B cell (primary cell): ENCODE data around the gene EHD1. TPM values are rescaled to one million over a fixed set of nuclear protein-coding genes. Genes with fewer than 3 reads are reported as not detected.
A peak's percentile ranks its signal among the peaks of the same experiment; 100 is the strongest.

Source experiments
- ATAC-seq: fragments of 200-7000 bp; cut with Tn5 transposase; one replicate; pipeline ENCODE4 v1.10.0; 2021; ENCODE audit warnings: low read depth, mild to moderate bottlenecking, moderate number of reproducible peaks, moderate library complexity
- CTCF ChIA-PET: fragments of 350-600 bp; sonication (Branson Sonifier 250); formaldehyde crosslinking; loops from one replicate; lab custom pipeline; 2021; ENCODE audit warnings: antibody characterized with exemption, inconsistent platforms; lab: Charles Lee
- POLR2A ChIA-PET: fragments of 350-600 bp; sonication (Branson Sonifier 250); formaldehyde crosslinking; loops from one replicate; lab custom pipeline; 2021; ENCODE audit warnings: antibody characterized with exemption; lab: Charles Lee
- DNase-seq: peaks from one replicate; pipeline ENCODE4 v3.0.0; 2013
- H2AFZ ChIP-seq: 2 replicates; pipeline ENCODE4 v1.6.1; 2012; ENCODE audit warnings: mild to moderate bottlenecking, low read depth, low read length; ENCODE audit not compliant: insufficient read depth, poor library complexity, severe bottlenecking
- H3K27ac ChIP-seq, 2 donors: 1 replicate in 1 of 2; 2 replicates in 1 of 2; pipeline ENCODE4 v1.5.1; 2012 to 2013; ENCODE audit warnings: low read length in 2 of 2, mild to moderate bottlenecking in 2 of 2, moderate library complexity in 1 of 2
- H3K27me3 ChIP-seq, 4 experiments: fragments of 200-600 bp in 1 of 4; sonication (generic) in 1 of 4; replicated peaks in 1 of 4; 1 replicate in 2 of 4; 2 replicates in 2 of 4; pipeline versions ENCODE4 v1.6.1 to v1.7.0; 2013 to 2016; ENCODE audit warnings: low read length in 3 of 4, mild to moderate bottlenecking in 2 of 4, mixed read lengths in 1 of 4, moderate library complexity in 1 of 4; ENCODE audit not compliant: insufficient read depth in 4 of 4, control insufficient read depth in 3 of 4; ENCODE audit errors: control extremely low read depth in 1 of 4
- H3K36me3 ChIP-seq, 2 experiments: replicated peaks in 1 of 2; 1 replicate in 1 of 2; 2 replicates in 1 of 2; pipeline versions ENCODE4 v1.6.1 to v1.7.1; 2013; ENCODE audit warnings: low read length in 1 of 2; ENCODE audit not compliant: insufficient read depth in 2 of 2, control insufficient read depth in 1 of 2; ENCODE audit errors: control extremely low read depth in 1 of 2, extremely low read depth in 1 of 2
- H3K4me1 ChIP-seq, 2 donors: fragments of 200-600 bp in 1 of 2; sonication (generic) in 1 of 2; 1 replicate in 1 of 2; 2 replicates in 1 of 2; pipeline versions ENCODE4 v1.5.1 to v1.6.1; 2013 to 2017; ENCODE audit warnings: low read length in 2 of 2; ENCODE audit not compliant: control insufficient read depth in 2 of 2, insufficient read depth in 2 of 2
- H3K4me2 ChIP-seq: replicated peaks from 2 replicates; pipeline ENCODE3; 2012; ENCODE audit warnings: mild to moderate bottlenecking, low read depth, low read length; ENCODE audit not compliant: poor library complexity, severe bottlenecking
- H3K4me3 ChIP-seq, 5 experiments: fragments of 200-600 bp in 1 of 5; sonication (generic) in 1 of 5; 1 replicate in 3 of 5; 2 replicates in 2 of 5; pipeline versions ENCODE4 v1.5.1 to v1.7.0; 2011 to 2016; ENCODE audit warnings: low read length in 4 of 5, mild to moderate bottlenecking in 4 of 5, low read depth in 2 of 5, control low read depth in 1 of 5, moderate library complexity in 1 of 5; ENCODE audit not compliant: insufficient read depth in 1 of 5; ENCODE audit errors: control extremely low read depth in 1 of 5, extremely low read depth in 1 of 5
- H3K79me2 ChIP-seq: fragments of 200-600 bp; sonication (generic); one replicate; pipeline ENCODE4 v1.6.0; 2016; ENCODE audit warnings: low read length; ENCODE audit not compliant: control insufficient read depth, insufficient read depth
- H3K9ac ChIP-seq: fragments of 200-600 bp; sonication (generic); 2 replicates; pipeline ENCODE4 v1.6.1; 2017; ENCODE audit warnings: mild to moderate bottlenecking, low read length, moderate library complexity
- H3K9me3 ChIP-seq, 3 donors: one replicate each; pipeline versions ENCODE4 v1.6.1 to v1.7.1; 2013; ENCODE audit warnings: low read length in 2 of 3; ENCODE audit not compliant: control insufficient read depth in 2 of 3, insufficient read depth in 1 of 3; ENCODE audit errors: control extremely low read depth in 1 of 3
- H4K20me1 ChIP-seq: 2 replicates; pipeline ENCODE4 v1.6.0; 2012; ENCODE audit warnings: mild to moderate bottlenecking, low read length; ENCODE audit not compliant: insufficient read depth, control insufficient read depth, poor library complexity, severe bottlenecking
- H3K27ac Mint-ChIP-seq: one replicate; pipeline ENCODE4 v1.8.0; 2021; ENCODE audit warnings: mixed read lengths
- H3K27me3 Mint-ChIP-seq: one replicate; pipeline ENCODE4 v1.8.0; 2021; ENCODE audit warnings: mixed read lengths
- H3K4me1 Mint-ChIP-seq: one replicate; pipeline ENCODE4 v1.8.0; 2021; ENCODE audit warnings: mixed read lengths
- H3K4me3 Mint-ChIP-seq: one replicate; pipeline ENCODE4 v1.8.0; 2021; ENCODE audit warnings: mixed read lengths
- H3K9me3 Mint-ChIP-seq: one replicate; pipeline ENCODE4 v1.8.0; 2022; ENCODE audit warnings: mixed read lengths; ENCODE audit not compliant: insufficient read depth
- CTCF ChIP-seq: fragments of 200-600 bp; IDR thresholded peaks from one replicate; pipeline ENCODE4 v1.8.0; 2022; ENCODE audit warnings: antibody characterized with exemption, mild to moderate bottlenecking
- EZH2 ChIP-seq: IDR thresholded peaks from 2 replicates; pipeline ENCODE4 v1.6.1; 2012; ENCODE audit warnings: borderline replicate concordance, low read depth, mild to moderate bottlenecking, moderate library complexity, low read length; ENCODE audit not compliant: insufficient read depth, poor library complexity, severe bottlenecking
- WGBS: methylation state at CpG from one replicate; pipeline ENCODE4 v1.1.5; 2013; ENCODE audit warnings: missing lambda C conversion rate; ENCODE audit not compliant: insufficient coverage; 5-methylcytosine and 5-hydroxymethylcytosine counted together
- intact Hi-C: fragments of 100-400 bp; cut with micrococcal nuclease; formaldehyde crosslinking; loops from one replicate; pipeline ENCODE4 v1.10.0; 2022
- polyA plus RNA-seq: library from polyadenylated mRNA; depleted of rRNA; stranded (reverse); fragments of >200 nt; gene quantifications from 2 replicates; pipeline ENCODE4 v1.2.3, GENCODE V29; 2012
- total RNA-seq, 2 donors: library from RNA; stranded (reverse); fragments of 120-200 nt in 1 of 2; gene quantifications; 1 replicate in 1 of 2; 2 replicates in 1 of 2; pipeline versions ENCODE4 v1.2.3 to v1.2.4, GENCODE V29; 2013 to 2022

Gene EHD1
- total and polyA plus RNA-seq, 2 donors (not counting 1 experiment from before 2014, with no cell fraction given): 208 to 280 TPM

- intact Hi-C loops: no loop called here
- H2AFZ ChIP-seq: no peak overlapping the region
- no peaks in the 10 kb centered on the region for H3K27me3 ChIP-seq
- peak overlapping the region; percentile 47 to 79 for H3K27ac ChIP-seq
- Mint-ChIP-seq H3K4me3 (peak overlapping the region; percentile 95), H3K4me1 (peaks cover 76% of the 10 kb centered on the region), H3K9me3 (no peaks in the 10 kb centered on the region), H3K27ac (peak overlapping the region; percentile 94), H3K27me3 (no peaks in the 10 kb centered on the region)
- WGBS: 58% methylated on average over 14 of the region's 14 CpGs
- H3K4me1 ChIP-seq: peaks cover 64 to 76% of the 10 kb centered on the region in 2 donors
- DNase-seq (no peak), ATAC-seq (no peak)
- no peak for TF ChIP-seq CTCF
- no peak for TF ChIP-seq EZH2
- H3K4me2 ChIP-seq: peak overlapping the region; percentile 95
- H3K4me3 ChIP-seq: peak overlapping the region; percentile 78 to 99 (median 92)
- H3K36me3 ChIP-seq: peaks cover 0 to 34% of the 10 kb centered on the region in 2 experiments
- POLR2A ChIA-PET: interaction anchor here (1.0 to 10.0 kb wide), 7 partner anchors 9 to 258 kb away, joined by 3 to 158 read pairs (median 7); partner anchors contain the start of gene ARL2
- H3K9ac ChIP-seq: peak overlapping the region; percentile 99
- H4K20me1 ChIP-seq: peaks cover 62% of the 10 kb centered on the region
- CTCF ChIA-PET: interaction anchor here (0.7 to 30.2 kb wide), 4 partner anchors 11 to 21 kb away, joined by 3 to 1254 read pairs (median 29); partner anchors contain the start of gene CDC42BPG
- peaks cover 65% of the 10 kb centered on the region for H3K79me2 ChIP-seq
- H3K9me3 ChIP-seq: peaks cover 0 to 4% (median 0%) of the 10 kb centered on the region in 3 donors
These were observed 1.5 kb downstream of the EHD1 start for GRCh38 chr11:64876835-64877341.

GRCh38 chr11:64876229-64876750 is 2.1 kb downstream of the EHD1 start:
- peak overlapping the region; percentile 95 for H3K4me3 Mint-ChIP-seq
- H3K9me3 Mint-ChIP-seq: no peaks in the 10 kb centered on the region
- TF ChIP-seq EZH2 (no peak), CTCF (no peak)
- H3K9ac ChIP-seq: peak overlapping the region; percentile 99
- peak overlapping the region; percentile 94 for H3K27ac Mint-ChIP-seq
- H3K36me3 ChIP-seq: peaks cover 0 to 40% of the 10 kb centered on the region in 2 experiments
- WGBS: 39% methylated on average over 11 of the region's 11 CpGs
- peak overlapping the region; percentile 95 for H3K4me2 ChIP-seq
- H3K4me3 ChIP-seq: peak overlapping the region; percentile 55 to 99 (median 92)
- H2AFZ ChIP-seq: no peak overlapping the region
- DNase-seq (no peak), ATAC-seq (no peak)
- H3K27me3 Mint-ChIP-seq: no peaks in the 10 kb centered on the region
- H3K27ac ChIP-seq: peak overlapping the region in 1 of 2 donors; percentile 24
- H3K9me3 ChIP-seq: peaks cover 0 to 4% (median 0%) of the 10 kb centered on the region in 3 donors
- peaks cover 68% of the 10 kb centered on the region for H4K20me1 ChIP-seq
- ChIA-PET CTCF (interaction anchor here (1.4 to 30.2 kb wide), 3 partner anchors 12 to 20 kb away, joined by 3 to 1254 read pairs (median 55); partner anchors contain the start of gene CDC42BPG), POLR2A (interaction anchor here (3.6 to 10.0 kb wide), 3 partner anchors 11 to 26 kb away, joined by 20 to 158 read pairs (median 50); no protein-coding TSS in a partner anchor)
- intact Hi-C loops: no loop called here
- peaks cover 80% of the 10 kb centered on the region for H3K4me1 Mint-ChIP-seq
- no peaks in the 10 kb centered on the region for H3K27me3 ChIP-seq
- peaks cover 70 to 82% of the 10 kb centered on the region in 2 donors for H3K4me1 ChIP-seq
- H3K79me2 ChIP-seq: peaks cover 71% of the 10 kb centered on the region
